Activated CD4-positive, alpha-beta T cell treated with anti-CD3 and anti-CD28 coated beads for 24 hours (primary cell): ENCODE measurements around the gene PRSS16.
A peak's percentile ranks its signal among the peaks of the same experiment; 100 is the strongest.

Source experiments
- DNase-seq, 2 donors: peaks; one replicate each; pipeline ENCODE4 v3.0.0-alpha.2; 2020; ENCODE audit warnings: low read depth in 2 of 2

The PRSS16 gene

GRCh38 chr6:27283279-27283678 lies 35.8 kb downstream of the PRSS16 start:
- DNase-seq = no peak

DNA sequence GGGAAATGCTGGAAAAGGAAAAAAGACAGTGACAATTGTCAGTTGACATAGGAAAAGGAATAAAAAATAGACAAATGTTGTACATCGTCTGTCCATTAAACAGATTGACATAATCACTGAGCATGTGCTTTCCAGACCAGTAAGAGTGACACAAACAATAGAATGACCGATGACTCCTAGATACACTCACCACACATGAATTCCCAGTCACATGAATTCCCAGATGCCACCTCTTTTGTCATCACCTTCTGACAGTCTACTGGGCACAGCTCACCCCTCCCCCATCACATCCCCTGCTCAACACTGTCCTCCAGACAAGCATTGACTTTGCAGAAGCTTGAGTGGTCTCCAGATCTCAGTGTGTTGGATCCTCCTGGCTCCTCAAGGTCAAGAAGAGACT lies 38.6 kb downstream of the PRSS16 start:
- no peak for DNase-seq

- no peak for DNase-seq
These were observed 40.2 kb downstream of the PRSS16 start for GRCh38 chr6:27287751-27288135.

DNA sequence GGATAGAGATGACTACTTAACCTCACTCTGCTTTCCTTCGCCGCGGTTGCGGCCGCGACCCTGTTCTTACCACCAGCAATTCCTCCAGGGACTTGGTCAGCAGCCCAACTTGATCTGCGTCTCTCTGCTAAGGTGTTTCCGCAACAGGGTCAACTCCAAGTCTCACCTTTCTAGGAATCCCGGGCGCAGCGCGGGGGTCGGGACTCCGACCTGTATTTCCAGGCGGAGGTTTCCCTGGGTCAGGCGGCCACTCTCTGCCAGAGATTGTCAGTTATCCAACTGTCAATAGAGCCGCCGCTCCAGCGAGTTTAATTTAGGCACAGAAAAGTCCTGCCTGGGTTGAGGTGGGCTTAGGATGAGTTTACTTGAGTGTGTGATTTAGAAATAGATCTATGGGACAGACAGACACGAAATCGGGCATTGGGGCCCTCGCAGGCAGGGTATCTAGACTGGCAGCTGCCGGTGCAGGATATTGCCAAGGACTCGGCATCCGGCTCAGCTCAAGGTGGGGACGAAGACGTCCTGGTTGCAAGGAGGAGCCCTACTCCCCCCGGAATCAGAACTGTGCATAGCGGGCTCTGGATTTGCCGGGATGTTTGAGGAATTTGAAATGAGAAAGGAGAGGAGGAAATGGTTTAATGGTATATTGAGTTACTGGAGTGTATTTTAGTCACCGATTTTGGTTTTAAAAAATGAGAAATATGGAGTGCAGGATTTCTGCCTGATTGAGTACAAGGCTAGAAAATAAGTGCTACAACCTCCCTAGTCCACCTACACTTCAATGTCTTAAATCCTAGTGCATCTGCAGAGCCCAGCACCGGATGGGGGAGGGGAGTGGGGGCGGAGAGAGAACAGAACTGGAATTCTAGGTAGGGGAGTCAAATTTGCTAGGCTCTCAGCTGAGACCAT lies 40.9 kb downstream of the PRSS16 start:
- DNase-seq = no peak

- DNase-seq = no peak
These were observed 42.8 kb downstream of the PRSS16 start for GRCh38 chr6:27290065-27290849.

DNA sequence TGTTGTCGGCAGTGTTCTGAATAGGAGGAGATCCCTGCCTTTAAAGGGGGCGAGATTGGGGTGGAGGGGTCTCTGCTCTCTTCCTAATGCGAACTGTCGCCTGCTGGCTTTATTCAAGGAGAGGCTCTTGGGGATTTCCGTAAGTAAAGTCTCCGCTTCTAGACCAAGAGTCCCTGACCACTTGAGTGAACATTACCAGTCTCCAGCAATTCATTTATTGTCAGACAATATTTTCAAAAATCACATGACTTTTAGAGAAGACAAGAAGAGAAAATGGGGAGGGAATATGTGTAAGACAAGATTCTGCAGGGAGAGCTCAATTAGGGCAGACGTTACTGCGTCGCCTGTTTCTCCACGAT lies 43.3 kb downstream of the PRSS16 start:
- no peak for DNase-seq

DNA sequence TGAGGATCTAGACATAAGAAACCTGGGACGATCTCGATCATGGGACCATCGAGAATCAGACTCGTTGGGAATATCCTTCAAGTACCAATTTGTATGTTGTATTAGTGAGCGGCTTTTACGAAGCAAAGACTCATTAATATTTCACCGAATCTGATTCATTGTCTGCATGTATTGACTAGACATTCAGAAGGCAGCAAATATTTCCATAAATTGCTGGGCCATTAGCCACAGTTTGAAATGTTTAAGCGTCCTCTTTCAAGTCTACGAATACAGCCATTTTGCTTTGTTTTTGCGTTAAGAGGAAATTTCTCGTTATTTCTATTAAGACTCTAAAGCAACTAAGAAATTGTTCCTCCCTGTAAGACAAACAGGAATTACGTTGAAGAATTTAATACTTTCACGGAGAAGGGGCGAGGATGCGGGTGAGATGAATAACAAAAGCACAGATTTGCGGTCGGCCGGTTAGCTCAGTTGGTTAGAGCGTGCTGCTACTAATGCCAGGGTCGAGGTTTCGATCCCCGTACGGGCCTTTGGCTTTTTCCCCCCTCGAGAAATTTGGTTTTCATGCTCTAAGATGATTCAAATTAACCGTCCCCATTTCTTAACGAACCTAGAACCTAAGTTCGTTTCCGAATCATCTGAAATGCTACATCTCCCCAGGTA lies 46.1 kb downstream of the PRSS16 start:
- no peak for DNase-seq

- DNase-seq = no peak
These were observed 46.9 kb downstream of the PRSS16 start for GRCh38 chr6:27294409-27294808.

- no peak for DNase-seq
These were observed 48.0 kb downstream of the PRSS16 start for GRCh38 chr6:27295301-27296079.

DNA sequence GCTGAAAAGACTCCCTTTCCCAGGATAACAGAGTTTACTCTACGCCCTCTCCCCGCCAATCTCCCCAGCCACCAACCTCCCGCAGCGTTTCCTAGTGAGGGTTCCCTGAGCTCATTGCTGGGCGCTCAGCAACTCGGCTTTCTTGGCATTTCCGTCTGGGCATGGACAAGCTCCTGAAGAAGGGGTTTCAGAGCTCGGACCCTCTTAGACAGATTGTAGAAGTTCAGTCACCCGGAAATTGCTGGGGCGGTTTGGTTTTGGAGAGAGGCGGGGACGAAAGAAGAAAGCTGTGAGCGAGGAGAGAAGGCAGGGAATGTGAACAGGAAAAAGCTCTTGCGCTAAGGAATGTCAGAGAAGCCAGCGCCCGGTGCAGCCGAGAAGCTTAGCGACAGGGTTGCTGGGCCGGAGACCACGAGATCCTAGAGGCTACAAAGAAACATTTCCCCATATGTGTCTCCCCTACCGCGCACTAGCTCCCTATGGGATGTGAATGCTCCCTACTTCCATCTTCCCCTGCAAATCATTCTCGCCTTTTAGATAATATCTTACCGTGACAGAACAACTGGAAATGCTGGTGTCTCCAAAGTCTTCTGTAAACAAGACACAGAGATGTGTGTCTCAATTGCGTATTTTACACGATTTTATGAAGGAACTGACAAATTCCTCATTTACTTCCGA lies 48.7 kb downstream of the PRSS16 start:
- no peak for DNase-seq

DNA sequence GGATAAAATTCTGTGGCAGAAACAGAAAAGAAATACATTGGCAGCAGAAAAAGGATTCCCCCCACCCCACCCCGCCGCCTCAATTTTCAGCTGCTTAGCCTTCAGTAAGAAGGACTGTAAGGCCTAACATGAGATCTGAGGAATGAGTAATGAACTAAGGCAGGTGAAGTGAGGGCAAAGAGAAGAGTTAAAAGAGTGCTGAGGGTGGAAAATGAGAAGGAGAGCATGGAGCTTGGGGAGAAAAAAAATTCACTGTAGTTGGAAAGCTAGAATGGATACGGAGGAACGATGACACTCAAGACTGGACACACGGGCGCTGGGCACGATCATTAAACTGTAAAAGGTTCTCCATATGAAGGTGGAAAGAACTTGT lies 50.0 kb downstream of the PRSS16 start:
- no peak for DNase-seq

DNA sequence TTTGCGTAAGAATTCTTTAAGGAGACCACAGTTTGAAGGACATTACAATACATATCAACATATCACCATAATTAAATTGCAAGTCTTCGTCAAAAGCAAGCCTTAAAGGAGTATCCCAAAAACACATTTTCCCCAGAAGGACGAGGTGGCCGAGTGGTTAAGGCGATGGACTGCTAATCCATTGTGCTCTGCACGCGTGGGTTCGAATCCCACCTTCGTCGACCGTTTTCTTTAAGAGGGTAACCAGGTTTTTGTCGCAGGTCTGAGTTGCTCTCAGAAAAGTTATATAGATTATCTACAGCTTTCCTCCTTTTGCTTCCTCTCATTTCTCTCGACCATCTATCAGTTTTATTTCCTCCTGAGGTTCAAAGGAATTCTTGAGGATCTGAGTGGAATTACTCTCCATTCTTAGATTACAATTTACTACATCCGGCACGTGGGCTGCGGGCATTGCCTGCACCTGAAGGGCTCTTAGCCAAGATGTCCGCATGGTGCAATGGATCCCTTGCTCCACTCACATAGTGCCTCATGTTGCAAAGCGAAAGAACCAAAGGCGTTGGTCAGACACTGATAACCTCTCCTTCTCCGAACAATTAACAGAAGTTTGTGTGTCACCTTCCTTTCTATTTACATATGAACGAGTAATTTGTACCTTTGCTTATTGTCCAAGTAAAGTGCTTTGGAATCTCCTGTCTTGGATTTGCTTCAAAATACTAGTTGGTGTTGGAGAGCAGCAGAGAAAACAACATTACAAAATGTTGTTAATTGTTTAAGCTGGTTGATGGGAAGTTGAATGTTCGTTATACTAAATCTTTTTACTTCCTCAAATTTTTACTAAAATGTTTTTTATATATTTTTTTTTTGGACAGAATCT lies 50.6 kb downstream of the PRSS16 start:
- DNase-seq = peak in 1 of 2 donors; percentile 15

DNA sequence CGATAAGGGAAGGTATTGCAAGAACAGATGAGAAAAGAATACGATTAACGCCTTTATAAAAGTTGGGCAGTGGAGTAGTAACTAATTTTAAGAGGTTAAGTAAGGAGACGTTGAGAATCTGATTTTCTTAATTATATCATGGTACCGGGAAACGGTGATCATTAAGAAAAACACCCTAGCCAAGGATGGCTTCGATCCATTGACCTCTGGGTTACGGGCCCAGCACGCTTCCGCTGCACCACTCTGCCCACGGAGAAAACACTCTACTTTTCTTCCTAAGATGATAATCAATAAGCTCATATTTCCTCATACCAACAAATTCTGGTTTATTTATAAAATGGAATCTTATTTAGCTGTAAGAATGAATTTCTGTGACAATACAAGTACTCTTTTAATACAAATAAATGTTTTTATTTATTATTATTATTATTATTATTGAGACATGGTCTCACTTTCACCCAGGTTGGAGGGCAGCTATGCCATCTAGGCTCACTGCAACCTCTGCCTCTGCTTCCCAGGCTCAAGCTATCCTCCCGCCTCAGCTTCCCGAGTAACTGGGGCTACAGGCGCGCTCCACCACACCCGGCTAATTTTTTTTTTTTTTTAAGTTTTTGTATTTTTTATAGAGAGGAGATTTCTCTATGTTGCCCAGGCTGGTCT lies 56.2 kb downstream of the PRSS16 start:
- no peak for DNase-seq
